Activated CD8-positive, alpha-beta memory T cell treated with anti-CD3 and anti-CD28 coated beads, Interleukin-2, amount 50 U/mL, for 4 hours (primary cell): Measurements from ENCODE around the gene CIDEB.

ENCODE experiments used
- DNase-seq: peaks from one replicate; pipeline ENCODE4 v3.0.0-alpha.2; 2020

Gene CIDEB

DNA sequence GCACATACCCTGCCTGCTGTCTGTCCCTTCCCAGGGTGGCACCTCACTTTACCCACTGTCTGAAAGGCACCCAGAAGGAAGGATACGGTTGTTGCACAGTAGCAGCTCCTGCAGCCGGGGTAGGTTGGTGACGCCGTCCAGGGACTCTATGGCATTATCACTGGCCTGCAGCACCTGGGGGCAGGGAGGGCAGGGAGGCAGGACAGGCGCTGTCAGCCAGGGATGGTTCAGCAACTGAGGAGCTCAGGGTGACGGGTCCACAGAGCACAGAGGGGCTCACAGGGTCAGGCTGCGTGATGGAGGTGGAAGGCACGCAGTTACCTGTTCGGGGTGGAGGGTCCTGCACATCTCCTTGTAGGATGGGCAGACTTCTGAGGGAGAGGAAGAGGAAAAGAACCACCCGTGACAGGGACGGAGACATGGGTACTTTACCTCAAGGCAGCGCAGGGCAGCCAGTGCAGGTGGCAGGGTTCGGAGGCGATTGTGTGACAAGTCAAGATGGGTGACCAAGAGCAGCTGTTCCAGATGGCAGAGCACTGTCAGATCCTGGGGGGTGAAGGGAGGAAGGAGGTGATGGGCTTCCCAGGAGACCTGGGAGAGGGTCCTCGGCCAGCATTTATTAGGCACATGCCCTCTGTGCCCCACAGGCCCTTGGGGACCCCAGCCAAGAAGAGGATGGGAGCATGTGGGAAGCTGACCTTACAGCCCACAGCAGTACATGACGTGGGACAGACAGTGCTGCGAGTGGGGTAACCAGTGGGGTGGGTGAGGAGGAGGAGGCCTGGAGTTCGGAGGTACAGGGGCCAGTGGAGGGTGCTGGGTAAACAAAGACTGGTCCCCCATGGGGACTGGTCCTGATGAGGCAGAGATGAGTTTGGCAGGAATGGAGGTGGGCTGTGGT is 41.2 kb downstream of the CIDEB start:
- DNase-seq = no peak

DNA sequence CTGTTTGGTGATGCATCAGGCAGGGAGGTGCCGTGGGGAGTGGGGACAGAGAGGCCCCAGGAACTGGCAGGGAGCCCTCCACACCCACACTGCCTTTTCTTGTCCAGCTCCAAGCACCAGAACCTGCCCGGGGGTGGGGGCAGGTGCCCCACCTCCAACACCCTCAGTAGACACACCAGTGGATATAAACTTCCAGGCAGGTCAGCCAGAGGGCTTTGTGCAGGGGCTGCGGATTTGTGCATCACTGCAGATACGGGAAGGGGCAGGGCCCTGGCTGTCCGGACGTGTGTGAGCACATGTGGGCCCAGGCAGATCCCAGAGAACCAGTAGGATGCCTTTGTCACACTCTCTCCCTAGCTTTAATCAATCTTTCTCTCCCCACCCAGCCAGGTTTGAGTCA is 43.5 kb downstream of the CIDEB start:
- DNase-seq = no peak

DNA sequence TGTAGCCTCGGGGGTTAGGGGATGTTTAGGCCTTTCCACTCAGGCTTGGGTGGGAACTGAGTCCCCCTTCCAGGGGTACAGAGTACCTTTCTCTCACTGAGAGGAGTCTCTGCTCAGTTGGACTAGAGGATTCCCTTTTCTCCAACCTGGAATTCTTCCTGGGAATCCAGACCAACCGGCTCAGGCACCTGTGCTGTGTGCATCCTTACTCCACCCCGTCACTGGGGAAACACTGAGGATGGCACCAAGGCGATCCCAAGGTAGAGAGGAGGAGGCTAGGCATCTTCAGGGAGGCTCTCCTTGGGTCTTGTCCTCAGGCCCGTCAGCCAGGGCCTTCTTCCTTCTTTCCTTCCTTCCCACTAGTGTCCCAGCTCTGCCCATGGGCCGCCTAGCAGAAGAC is 43.9 kb downstream of the CIDEB start:
- DNase-seq = no peak

DNA sequence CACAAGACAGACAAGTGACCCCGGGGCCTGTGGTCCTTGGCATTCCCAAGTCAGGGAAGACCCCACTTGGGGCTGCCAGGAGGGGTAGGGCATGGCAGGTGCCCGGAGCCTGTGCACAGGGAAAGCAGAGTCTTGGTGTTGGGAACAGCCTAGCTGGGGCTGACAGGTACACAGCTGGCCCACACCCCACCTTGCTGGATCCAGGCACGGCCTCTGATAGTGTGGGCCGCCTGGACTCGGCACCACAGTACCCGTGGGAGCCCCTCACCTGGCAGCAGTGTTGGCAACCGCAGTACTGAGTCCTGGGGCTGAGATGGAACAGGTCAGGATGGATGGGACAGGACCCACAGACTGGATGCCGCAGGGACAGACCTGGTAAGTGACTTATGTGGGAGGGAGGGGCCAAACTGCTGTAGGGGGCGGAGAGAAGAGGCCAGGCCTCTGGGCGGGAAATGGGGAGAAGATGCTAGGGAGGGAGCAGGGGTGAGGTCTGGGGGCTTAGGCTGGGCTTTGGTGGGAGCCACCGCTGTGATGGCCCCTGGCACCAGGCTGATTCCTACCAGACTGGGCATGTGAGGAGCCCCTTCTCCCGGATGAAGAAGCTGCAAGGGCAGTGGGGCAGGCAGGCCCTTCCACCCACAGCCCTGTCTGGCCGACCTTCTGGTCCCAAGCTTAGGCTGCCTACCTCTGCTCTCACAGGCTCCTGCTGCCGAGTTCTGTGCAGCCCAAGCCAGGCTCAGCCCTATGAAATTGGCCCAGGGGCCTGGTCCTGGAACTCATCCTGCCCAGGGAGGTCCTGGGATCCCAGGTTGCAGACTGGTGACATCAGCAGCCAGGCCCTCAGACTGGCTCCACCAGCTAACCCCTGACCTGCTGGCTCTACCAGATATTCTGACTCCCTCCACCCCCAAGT is 44.7 kb downstream of the CIDEB start, which contains the start of gene TGM1:
TSS of gene TGM1 (minus strand) at position 357 of the 913 bp plus-strand sequence. CDS start 825 bp downstream, outside the sequence.
- no peak for DNase-seq

DNA sequence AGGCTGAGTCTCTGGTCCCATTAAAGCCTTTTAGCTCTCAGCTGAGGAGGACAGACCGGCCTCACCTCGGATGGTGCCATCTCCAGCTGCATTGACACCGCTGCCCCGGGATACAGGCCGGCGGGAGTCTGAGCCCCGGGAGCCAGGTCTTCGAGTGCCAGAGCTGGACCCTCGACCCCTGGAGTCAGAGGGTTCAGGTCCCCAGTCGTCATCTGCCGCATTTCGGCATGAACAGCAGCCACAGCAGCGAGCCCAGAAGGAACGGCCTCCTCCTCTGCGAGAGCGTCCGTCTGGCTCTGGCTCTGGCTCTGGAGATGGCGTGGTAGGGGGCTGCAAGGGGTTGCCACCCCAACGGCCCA is 45.8 kb downstream of the CIDEB start:
- no peak for DNase-seq

DNA sequence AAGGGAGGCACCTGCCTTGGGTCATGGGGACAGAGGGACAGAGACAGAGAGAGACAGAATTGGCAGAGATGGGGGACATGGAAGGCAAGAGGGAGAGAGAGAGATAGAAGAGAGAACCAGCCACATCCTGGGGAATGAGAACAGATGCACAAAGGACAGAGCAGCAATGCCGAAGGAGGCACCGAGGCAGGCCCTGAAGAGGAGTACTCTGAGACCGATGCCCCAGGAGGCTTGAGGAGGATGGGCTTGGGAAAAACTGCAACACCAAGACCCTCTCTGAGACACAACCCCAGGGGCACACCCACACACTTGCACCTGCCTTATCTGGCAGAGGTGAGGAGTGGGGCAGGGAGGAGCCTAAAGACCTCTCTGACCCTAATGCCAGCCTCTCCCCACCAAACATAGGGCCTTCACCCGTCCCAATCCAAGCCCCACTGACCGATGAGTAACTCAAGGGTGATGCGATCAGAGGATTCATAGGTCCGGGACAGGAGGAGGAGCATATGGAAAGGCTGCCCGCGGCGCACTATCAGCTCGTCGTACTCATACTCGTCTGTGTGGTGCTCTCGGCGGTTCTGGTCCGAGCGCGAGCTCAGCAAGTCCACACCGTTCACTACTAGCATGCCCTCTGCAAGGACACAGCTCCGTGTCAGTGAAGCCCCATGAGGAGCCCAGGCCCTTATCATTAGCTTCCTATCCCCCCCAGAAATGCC is 46.4 kb downstream of the CIDEB start:
- no peak for DNase-seq

DNA sequence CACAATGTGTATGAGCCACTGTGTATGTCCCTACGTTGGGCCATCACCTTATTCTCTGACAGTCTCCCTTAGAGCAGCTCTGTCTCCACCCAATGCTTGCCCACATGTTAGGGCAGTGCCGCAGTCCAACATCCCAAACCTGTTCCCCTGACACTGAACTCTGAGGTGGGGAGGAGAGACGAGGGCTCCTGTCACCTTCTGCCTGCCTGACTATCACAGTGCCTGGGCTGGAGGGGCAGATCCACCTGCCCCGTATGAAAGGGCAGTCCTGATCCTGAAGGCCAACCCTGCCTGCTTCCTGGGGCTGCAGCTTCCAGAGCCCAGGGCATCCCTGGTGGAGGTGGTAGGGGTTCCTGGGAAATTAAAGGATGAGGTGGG is 47.0 kb downstream of the CIDEB start:
- DNase-seq = no peak

DNA sequence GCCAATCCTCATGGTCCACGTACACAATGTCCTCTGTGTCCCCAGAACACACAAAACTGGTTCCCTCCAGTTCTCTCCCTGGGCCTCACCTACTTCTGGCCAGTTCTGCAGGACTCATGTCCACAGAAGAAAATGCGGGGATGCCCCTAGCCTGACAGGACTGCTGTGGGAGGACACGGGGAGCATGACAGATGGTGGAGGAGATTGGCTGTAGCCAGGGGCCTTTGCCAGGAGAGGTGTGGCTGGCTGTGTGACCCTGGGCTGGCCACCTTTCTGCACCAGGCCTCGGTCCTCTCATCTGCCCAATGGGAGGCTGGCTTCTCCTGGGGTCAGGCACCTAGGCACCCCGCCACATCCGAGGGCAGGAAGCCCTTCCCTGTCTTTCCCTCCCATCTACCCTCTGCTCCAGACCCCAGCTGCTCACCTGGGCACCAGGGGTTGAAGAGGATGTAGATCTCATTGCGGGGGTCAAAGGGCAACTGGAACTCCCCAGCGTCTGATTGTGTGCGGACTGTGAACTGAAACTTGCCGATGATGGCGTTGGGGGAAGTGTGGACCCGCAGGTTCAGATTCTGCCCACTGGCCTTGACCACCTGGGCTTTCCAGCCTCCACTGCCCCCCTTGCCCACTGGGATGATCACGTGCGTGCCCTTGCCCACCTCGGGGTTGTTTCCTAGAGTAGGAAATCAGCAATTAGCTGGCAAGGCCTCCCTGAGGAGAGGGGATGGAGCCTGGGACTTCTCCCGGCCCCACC is 47.6 kb downstream of the CIDEB start:
- no peak for DNase-seq

DNA sequence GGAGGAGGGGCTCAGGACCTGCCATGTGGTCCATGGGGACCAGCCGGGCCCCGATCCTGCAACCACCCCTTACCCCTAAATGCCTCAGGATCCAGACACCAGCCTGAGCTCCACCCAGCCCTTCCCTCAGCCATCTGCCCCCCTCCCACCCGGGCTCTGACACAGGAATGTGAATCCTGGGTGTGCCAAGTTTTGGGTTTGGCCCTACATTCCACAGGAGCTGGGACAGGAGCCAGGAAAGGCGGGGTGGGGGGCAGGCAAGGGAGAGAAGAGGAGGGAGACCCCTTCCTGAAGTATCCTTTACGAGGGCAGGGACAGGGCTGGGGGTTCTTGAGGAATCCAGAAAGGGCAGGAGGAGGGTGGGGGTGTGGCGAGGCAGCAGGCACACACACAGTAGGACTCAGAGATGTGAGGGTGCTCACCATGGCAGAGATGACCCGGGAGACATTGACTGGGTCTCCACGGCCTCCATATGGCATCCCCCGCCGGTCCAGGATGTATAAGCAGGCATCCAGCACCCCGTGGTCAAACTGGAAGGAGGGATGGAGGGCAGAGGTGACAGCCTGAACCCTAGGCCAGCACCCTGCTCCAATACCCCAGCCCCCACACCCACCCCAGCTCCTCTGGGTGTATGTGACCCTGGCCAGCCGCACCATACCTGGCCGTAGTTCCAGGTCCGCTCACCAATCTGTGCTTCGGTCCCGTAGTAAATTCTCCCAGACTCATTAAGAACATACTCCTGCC is 48.3 kb downstream of the CIDEB start:
- DNase-seq = no peak

DNA sequence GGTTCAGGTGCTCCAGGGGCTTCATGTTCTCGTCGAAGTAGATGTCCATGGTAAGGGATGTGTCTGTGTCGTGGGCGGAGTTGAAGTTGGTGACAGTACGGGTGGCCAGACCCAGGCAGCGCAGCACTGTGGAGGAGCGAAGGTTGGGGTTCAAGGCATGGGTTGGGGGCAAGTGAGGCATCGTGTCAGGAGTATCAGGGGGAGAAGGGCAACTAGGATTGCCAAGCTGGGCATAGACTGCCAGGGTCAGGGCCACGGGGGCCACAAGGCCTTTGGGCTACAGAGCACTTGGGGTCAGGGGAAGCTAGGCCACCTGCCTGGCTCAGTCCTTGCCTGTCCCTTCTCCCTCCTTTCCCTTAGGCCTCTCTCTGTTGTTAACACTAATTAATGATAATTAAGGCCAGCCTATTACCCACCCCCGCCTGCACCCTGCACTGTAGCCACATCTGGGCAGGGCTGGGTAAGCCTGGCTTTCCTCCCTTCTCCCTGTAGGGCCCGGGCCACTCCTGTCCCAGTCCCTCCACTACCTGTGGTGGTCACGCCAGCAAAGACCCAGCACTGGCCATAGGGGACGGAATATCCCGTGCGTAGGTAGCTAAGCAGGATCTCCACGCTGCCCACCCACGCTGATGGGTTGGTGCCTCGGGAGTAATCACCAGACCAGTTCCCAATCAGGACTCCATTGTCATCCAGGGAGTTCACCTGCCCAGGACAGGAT is 49.1 kb downstream of the CIDEB start:
- no peak for DNase-seq

DNA sequence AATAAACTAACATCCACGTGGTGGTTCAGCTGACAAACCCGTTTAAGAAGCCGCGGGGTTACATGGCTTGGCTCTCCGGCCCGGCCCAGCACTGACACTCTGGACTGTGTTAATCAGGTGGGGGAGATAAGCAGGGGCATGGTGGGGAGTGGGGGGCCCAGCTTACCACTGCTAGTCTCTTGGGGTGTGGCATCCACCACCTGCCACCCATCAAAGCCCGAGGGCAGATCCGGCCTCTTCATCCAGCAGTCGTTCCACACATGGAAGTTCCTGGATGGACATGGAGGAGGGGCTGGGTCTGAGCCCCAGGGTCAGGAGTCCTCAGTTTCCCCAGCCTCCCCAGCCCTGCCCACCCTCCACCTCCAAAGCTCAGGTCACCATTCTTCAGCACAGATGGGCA is 49.7 kb downstream of the CIDEB start:
- DNase-seq = no peak

DNA sequence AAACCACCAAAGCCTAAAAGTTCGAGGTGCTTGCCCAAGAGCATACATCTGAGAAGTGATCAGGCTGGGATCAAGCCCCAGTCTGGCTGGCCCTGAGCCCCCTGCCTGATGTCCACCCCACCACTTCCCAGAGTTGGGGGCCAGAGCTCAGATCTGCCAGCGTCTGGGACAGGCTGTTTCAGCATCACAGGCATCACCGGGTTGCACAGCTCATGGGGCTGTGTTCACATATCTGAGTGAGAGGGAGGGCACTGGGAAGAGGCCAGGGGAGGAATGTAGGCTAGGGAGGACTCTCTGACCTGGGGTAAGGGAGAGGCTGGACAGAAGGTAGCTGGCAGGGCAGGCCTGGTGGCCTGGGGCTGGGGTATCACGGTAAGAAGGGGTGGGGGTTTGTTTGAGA is 50.8 kb downstream of the CIDEB start:
- no peak for DNase-seq

DNA sequence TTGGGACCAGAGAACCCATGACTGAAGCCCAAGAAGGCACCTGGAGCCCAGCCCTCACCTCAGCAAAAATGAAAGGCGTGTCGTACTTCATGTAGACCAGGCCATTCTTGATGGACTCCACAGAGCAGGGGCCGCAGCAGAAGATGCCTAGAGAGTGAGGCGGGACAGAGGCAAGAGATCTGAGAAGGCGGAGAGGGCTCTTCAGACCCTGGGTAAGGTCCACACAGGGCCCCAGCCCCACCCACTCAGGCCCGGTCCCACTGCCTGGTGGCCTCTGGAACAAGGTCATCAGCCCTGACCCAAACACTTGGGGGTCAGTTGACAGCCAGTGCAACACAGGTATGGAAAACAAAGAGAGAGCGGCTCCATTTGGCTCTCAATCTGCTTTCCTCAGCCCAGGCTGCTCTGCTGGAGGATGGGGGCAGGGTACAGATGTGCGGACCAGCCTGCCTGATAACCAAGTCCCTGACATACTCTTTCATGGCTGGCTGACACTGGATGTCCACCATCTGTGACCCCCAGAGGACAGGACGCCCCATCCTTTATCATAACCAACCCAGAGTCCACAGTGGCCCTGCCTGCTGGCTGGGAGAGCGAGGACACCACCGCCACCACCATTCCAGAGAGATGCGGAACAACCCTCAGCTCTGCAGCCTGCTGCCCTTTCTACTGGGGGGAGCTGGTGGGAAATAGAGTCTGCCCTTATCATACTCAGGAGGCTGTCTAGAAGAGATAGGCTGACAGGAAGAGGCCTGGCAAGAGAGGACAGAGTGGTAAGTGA is 51.7 kb downstream of the CIDEB start:
- no peak for DNase-seq

DNA sequence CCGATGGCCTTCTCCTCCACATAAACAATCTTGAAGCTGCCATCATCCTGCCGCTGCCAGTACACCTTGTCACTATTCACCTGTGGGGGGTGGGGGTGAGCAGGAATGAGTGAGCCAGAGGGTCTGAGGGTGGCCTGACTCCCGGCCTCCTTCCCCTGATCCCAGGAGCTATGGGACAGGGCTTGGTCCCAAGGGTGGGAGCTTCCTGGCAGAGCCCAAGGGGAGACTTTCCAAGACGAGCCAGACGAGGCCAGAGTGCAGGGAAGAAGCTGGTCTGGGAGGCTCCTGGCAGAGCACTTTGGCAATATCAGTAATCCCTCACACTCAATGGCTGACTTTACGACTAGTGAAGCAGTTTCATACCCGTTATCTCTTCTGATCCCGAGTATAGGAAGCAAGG is 52.3 kb downstream of the CIDEB start:
- no peak for DNase-seq
